D721Med (cell line): Measurements from ENCODE around the gene SBNO2.

Experiments
- DNase-seq: peaks from one replicate; pipeline ENCODE4 v3.0.0; 2011; ENCODE audit warnings: low spot score; ENCODE audit not compliant: insufficient read length
- FAIRE-seq: peaks from 2 replicates; lab custom pipeline; 2011; peaks lifted over from hg19 to GRCh38; lab: Jason Lieb, UNC
- CTCF ChIP-seq: IDR thresholded peaks from 2 replicates; pipeline ENCODE4 v1.5.1; 2012; ENCODE audit warnings: mild to moderate bottlenecking, control low read depth; ENCODE audit not compliant: insufficient read depth; ENCODE audit errors: missing control alignments

The SBNO2 gene

GRCh38 chr19:1173845-1174809, at the start of gene SBNO2:
SBNO2 (minus strand) TSS chr19:1174268; CDS start chr19:1154276, 19,992 bp downstream.
- no peak for TF ChIP-seq CTCF
- FAIRE-seq (no peak), DNase-seq (peak; percentile 97)

- FAIRE-seq (no peak), DNase-seq (peak; percentile 80)
These were observed 49.2 kb upstream of the SBNO2 start for GRCh38 chr19:1223018-1223855.

GRCh38 chr19:1222394-1222793, 48.3 kb upstream of the SBNO2 start:
- FAIRE-seq (no peak), DNase-seq (no peak)
- no peak for TF ChIP-seq CTCF

More at GRCh38 chr19:1223018-1223855, 49.2 kb upstream of the SBNO2 start:
- peak; percentile 48 for TF ChIP-seq CTCF

GRCh38 chr19:1221904-1222255, 47.8 kb upstream of the SBNO2 start:
- no peak for TF ChIP-seq CTCF
- no peak for FAIRE-seq
- DNase-seq = no peak

GRCh38 chr19:1220976-1221903, 47.2 kb upstream of the SBNO2 start:
- no peak for FAIRE-seq
- peak; percentile 28 for TF ChIP-seq CTCF
- no peak for DNase-seq

GRCh38 chr19:1220477-1220930, 46.4 kb upstream of the SBNO2 start:
- peak; percentile 11 for TF ChIP-seq CTCF
- DNase-seq (no peak), FAIRE-seq (no peak)
